Keratinocyte (primary cell): ENCODE measurements around the gene STK17A. TPM values are rescaled to one million over a fixed set of nuclear protein-coding genes. Genes with fewer than 3 reads are reported as not detected.

Experiments used
- DNase-seq: peaks from one replicate; pipeline ENCODE4 v3.0.0-alpha.2; 2011; ENCODE audit warnings: low read depth, missing footprints, low spot score
- FAIRE-seq: peaks from 2 replicates; lab custom pipeline; 2011; peaks lifted over from hg19 to GRCh38; lab: Jason Lieb, UNC
- H2AFZ ChIP-seq: 2 replicates; pipeline ENCODE4 v1.6.0; 2012; ENCODE audit warnings: low read length, control low read depth, inconsistent platforms; ENCODE audit not compliant: control insufficient read depth
- H3K27ac ChIP-seq: 2 replicates; pipeline ENCODE4 v1.5.1; 2011; ENCODE audit warnings: low read length; ENCODE audit not compliant: control insufficient read depth, insufficient read depth
- H3K27me3 ChIP-seq: 3 replicates; pipeline ENCODE4 v1.6.0; 2011; ENCODE audit warnings: low read length; ENCODE audit not compliant: control insufficient read depth, insufficient read depth; ENCODE audit errors: extremely low read depth
- H3K36me3 ChIP-seq, 2 experiments: 2 replicates in 1 of 2; 3 replicates in 1 of 2; pipeline ENCODE4 v1.5.1; 2011; ENCODE audit warnings: low read length in 2 of 2, mild to moderate bottlenecking in 1 of 2; ENCODE audit not compliant: control insufficient read depth in 2 of 2, insufficient read depth in 2 of 2; ENCODE audit errors: extremely low read depth in 1 of 2
- H3K4me1 ChIP-seq: 3 replicates; pipeline ENCODE4 v1.5.1; 2011; ENCODE audit warnings: low read length; ENCODE audit not compliant: control insufficient read depth, insufficient read depth; ENCODE audit errors: extremely low read depth
- H3K4me2 ChIP-seq: 3 replicates; pipeline ENCODE4 v1.6.0; 2011; ENCODE audit warnings: low read depth, low read length; ENCODE audit not compliant: control insufficient read depth, insufficient read depth; ENCODE audit errors: extremely low read depth
- H3K4me3 ChIP-seq, 3 experiments: fragments of 200-600 bp in 1 of 3; sonication (generic) in 1 of 3; 2 replicates in 2 of 3; 3 replicates in 1 of 3; pipeline ENCODE4 v1.5.1; 2011 to 2016; ENCODE audit warnings: low read length in 3 of 3, mild to moderate bottlenecking in 3 of 3, control low read depth in 2 of 3, inconsistent platforms in 1 of 3, low read depth in 1 of 3, mixed read lengths in 1 of 3, mixed run types in 1 of 3, moderate library complexity in 1 of 3; ENCODE audit not compliant: control insufficient read depth in 2 of 3, insufficient read depth in 2 of 3; ENCODE audit errors: extremely low read depth in 1 of 3
- H3K79me2 ChIP-seq: 2 replicates; pipeline ENCODE4 v1.6.0; 2012; ENCODE audit warnings: low read length; ENCODE audit not compliant: control insufficient read depth, insufficient read depth
- H3K9ac ChIP-seq: 3 replicates; pipeline ENCODE4 v1.6.0; 2011; ENCODE audit warnings: low read length; ENCODE audit not compliant: control insufficient read depth, insufficient read depth; ENCODE audit errors: extremely low read depth
- H3K9me1 ChIP-seq: 3 replicates; pipeline ENCODE4 v1.6.0; 2011; ENCODE audit warnings: low read length; ENCODE audit not compliant: control insufficient read depth, insufficient read depth; ENCODE audit errors: extremely low read depth
- H3K9me3 ChIP-seq: 2 replicates; pipeline ENCODE4 v1.5.1; 2012; ENCODE audit warnings: low read depth, low read length; ENCODE audit not compliant: control insufficient read depth
- H4K20me1 ChIP-seq: 3 replicates; pipeline ENCODE4 v1.6.0; 2011; ENCODE audit warnings: low read length; ENCODE audit not compliant: control insufficient read depth, insufficient read depth; ENCODE audit errors: extremely low read depth
- EZH2 ChIP-seq: IDR thresholded peaks from one replicate; pipeline ENCODE4 v1.6.1; 2012; ENCODE audit warnings: inconsistent platforms, mild to moderate bottlenecking, low read length, moderate library complexity
- dilution Hi-C: fragments of 300-500 bp; cut with MboI; formaldehyde crosslinking; loops from one replicate; pipeline ENCODE4 v1.7.0; 2020; ENCODE audit warnings: low sequenced_read_pairs; ENCODE audit not compliant: extremely low pct_ligation_motif_present
- polyA plus RNA-seq, 5 experiments: library from polyadenylated mRNA; depleted of rRNA in 3 of 5; stranded (reverse) in 3 of 5; stranded (forward) in 1 of 5; unstranded in 1 of 5; fragments of >200 nt; gene quantifications; 1 replicate in 1 of 5; 2 replicates in 3 of 5; 3 replicates in 1 of 5; pipeline versions ENCODE4 v1.2.1 to v1.2.3, GENCODE V29; 2011 to 2012; ENCODE audit warnings: missing spikeins in 2 of 5, low read depth in 1 of 5, low replicate concordance in 1 of 5
- TF ChIP-seq, protein P1 (sequence below), 3 experiments: IDR thresholded peaks in 1 of 3; conservative IDR thresholded peaks in 1 of 3; optimal IDR thresholded peaks in 1 of 3; 2 replicates in 2 of 3; 3 replicates in 1 of 3; pipeline versions ENCODE3 to v1.5.1; 2011; ENCODE audit warnings: low read length in 3 of 3, mild to moderate bottlenecking in 3 of 3, moderate library complexity in 2 of 3, control low read depth in 1 of 3, inconsistent platforms in 1 of 3; ENCODE audit not compliant: insufficient read depth in 2 of 3; ENCODE audit errors: extremely low read depth in 1 of 3

STK17A gene
- polyA plus RNA-seq, 1 donor (not counting 4 experiments of a cell fraction or from before 2014, with no cell fraction given) = 81.3 TPM

DNA sequence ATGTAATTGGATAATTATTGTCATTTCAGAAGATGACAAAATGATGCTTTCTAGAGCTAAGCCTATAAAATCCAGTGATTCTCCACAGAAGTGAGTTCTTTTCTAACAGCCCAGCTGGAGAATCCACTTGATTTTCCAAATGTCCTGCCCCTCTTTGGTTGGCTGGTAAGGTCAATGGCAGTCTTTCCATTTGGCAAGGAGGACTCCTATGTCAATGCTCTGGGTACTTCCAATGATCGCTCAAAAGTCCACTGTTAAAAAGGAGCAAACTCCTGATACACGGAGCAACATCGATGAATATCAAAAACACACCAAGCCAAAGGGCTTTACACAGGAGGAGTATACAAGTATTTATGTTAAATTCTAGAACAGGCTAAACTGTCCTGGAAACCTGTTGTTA lies 57.8 kb downstream of the STK17A start:
- DNase-seq (no peak), FAIRE-seq (no peak)
- TF ChIP-seq EZH2 = no peak
- TF ChIP-seq, protein P1, sequence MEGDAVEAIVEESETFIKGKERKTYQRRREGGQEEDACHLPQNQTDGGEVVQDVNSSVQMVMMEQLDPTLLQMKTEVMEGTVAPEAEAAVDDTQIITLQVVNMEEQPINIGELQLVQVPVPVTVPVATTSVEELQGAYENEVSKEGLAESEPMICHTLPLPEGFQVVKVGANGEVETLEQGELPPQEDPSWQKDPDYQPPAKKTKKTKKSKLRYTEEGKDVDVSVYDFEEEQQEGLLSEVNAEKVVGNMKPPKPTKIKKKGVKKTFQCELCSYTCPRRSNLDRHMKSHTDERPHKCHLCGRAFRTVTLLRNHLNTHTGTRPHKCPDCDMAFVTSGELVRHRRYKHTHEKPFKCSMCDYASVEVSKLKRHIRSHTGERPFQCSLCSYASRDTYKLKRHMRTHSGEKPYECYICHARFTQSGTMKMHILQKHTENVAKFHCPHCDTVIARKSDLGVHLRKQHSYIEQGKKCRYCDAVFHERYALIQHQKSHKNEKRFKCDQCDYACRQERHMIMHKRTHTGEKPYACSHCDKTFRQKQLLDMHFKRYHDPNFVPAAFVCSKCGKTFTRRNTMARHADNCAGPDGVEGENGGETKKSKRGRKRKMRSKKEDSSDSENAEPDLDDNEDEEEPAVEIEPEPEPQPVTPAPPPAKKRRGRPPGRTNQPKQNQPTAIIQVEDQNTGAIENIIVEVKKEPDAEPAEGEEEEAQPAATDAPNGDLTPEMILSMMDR (optimal IDR thresholded peaks at IDR 0.05 in 1 of 3, IDR thresholded peaks at IDR 0.05 in 1 of 3, conservative IDR thresholded peaks at IDR 0.05 in 1 of 3; ENCODE audit: extremely low read depth in 1 of 3, insufficient read depth in 2 of 3, low read length in 3 of 3) = no peak
- Histone ChIP-seq H3K27me3 (no peaks in the 10 kb centered on the region), H4K20me1 (no peaks in the 10 kb centered on the region), H3K9ac (no peak overlapping the region), H3K9me1 (no peaks in the 10 kb centered on the region), H3K4me2 (no peak overlapping the region), H3K9me3 (no peaks in the 10 kb centered on the region), H3K27ac (no peak overlapping the region), H2AFZ (no peak overlapping the region), H3K4me1 (peaks cover 31% of the 10 kb centered on the region), H3K36me3 (peaks cover 7 to 28% of the 10 kb centered on the region in 2 experiments), H3K4me3 (no peak overlapping the region), H3K79me2 (peaks cover 3% of the 10 kb centered on the region)
- dilution Hi-C loops = no loop called here

DNA sequence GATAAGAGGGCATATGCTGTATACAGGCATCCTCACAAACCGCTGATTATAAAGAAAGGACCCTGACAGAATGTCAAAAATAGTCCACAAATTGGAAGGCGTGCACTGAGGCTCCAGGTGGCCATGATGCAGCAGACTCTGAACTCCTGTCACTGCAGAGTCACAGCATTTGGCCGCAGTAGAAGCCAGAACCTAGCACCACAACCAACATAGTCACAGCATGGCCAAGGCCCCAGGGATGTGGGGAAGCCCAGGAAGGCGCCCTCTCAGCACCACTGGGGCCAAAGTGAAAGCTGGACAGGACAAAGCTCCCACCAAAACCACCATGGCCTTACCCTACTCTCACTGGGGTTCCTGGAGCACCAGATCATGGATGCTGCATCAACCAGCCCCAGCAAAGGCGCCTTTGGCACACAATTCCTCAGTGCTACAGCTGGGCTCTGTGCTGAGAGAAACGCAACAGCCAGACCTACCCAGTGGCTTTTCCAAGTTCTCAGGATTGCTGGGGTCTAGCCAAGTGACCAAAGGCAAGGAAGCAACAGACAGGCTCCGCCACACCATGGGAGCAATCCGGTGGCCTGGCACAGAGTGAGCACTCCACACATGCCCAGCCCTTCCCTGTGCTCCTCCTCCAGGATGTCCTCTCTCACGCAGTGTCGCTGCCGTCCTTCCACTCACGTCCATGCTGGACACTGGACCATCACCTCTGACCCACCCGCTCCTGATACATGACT lies 60.2 kb downstream of the STK17A start:
- Histone ChIP-seq H3K4me2 (no peak overlapping the region), H3K9me1 (no peaks in the 10 kb centered on the region), H3K27ac (no peak overlapping the region), H3K9me3 (no peaks in the 10 kb centered on the region), H3K27me3 (no peaks in the 10 kb centered on the region), H2AFZ (no peak overlapping the region), H3K9ac (no peak overlapping the region), H3K4me3 (no peak overlapping the region), H4K20me1 (no peaks in the 10 kb centered on the region), H3K79me2 (peaks cover 3% of the 10 kb centered on the region), H3K4me1 (peaks cover 27% of the 10 kb centered on the region), H3K36me3 (peaks cover 6 to 27% of the 10 kb centered on the region in 2 experiments)
- no peak for TF ChIP-seq EZH2
- TF ChIP-seq, protein P1 (optimal IDR thresholded peaks at IDR 0.05 in 1 of 3, IDR thresholded peaks at IDR 0.05 in 1 of 3, conservative IDR thresholded peaks at IDR 0.05 in 1 of 3; ENCODE audit: extremely low read depth in 1 of 3, insufficient read depth in 2 of 3, low read length in 3 of 3) = no peak
- dilution Hi-C loops = no loop called here
- DNase-seq (no peak), FAIRE-seq (no peak)
